ENCODE data around the gene SMIM5.

DNA sequence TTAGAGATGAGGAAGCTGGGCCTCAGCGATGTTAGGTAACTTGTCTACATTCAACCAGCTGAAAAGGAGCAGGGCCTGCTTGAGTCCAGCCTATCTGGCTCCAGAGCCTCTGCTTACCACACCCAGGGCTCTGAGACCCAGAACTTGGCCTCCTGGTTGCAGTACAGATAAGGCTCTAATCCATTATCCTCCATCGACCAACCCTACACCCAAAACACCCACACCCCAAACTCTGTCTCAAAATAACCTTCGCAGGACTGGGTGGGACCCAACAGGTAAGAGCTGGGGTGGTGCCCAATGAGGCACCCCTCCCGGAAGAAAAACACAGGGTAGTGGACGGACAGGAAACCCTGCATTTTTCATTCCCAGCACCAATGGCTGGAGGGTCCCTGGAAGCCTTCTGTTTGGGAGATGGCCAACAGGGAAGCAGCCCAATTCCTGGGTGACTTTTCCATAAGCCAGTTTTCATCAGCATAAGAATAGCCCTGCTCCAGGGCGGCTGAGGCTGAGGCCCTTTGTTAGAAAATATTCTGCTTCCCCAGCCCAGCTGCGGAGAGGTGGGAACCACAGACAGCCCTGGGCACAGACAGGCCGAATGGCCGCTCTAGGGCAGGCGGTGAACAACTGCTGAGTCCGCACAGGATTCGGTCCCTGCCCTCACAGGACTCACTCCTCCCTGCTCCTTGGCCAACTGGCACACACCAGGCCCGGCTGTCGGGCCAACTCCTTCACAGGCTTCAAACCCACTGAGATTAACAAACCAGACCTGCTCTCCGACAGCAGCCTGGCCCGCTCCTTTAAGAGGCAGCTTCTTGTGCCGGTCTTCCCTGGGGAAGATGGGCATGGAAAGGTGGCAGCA lies 9.8 kb downstream of the SMIM5 start:
- TF ChIP-seq, protein P1, sequence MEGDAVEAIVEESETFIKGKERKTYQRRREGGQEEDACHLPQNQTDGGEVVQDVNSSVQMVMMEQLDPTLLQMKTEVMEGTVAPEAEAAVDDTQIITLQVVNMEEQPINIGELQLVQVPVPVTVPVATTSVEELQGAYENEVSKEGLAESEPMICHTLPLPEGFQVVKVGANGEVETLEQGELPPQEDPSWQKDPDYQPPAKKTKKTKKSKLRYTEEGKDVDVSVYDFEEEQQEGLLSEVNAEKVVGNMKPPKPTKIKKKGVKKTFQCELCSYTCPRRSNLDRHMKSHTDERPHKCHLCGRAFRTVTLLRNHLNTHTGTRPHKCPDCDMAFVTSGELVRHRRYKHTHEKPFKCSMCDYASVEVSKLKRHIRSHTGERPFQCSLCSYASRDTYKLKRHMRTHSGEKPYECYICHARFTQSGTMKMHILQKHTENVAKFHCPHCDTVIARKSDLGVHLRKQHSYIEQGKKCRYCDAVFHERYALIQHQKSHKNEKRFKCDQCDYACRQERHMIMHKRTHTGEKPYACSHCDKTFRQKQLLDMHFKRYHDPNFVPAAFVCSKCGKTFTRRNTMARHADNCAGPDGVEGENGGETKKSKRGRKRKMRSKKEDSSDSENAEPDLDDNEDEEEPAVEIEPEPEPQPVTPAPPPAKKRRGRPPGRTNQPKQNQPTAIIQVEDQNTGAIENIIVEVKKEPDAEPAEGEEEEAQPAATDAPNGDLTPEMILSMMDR (conservative IDR thresholded peaks at IDR 0.05; ENCODE audit: low read length), result no peak
- TF ChIP-seq EZH2phosphoT487 (IDR thresholded peaks at IDR 0.05; ENCODE audit: borderline replicate concordance, low read depth, low read length), result no peak

Measured in OCI-LY7 (cell line).